Mesenchymal stem cell (in vitro differentiated cells and primary cell): Measurements from ENCODE around the gene CDH23.
A peak's percentile ranks its signal among the peaks of the same experiment; 100 is the strongest.

Experiments
- DNase-seq: peaks from one replicate; pipeline ENCODE4 v3.0.0-alpha.2; 2013
- H2AFZ ChIP-seq: one replicate; pipeline ENCODE4 v1.6.1; 2013; ENCODE audit warnings: low read depth, mild to moderate bottlenecking, control low read depth, inconsistent platforms, low read length, moderate library complexity
- H2AK5ac ChIP-seq: 2 replicates; pipeline ENCODE4 v1.6.1; 2013; ENCODE audit warnings: low read length, moderate library complexity, mild to moderate bottlenecking, inconsistent platforms; ENCODE audit not compliant: severe bottlenecking
- H2BK120ac ChIP-seq: one replicate; pipeline ENCODE4 v1.6.1; 2013; ENCODE audit warnings: low read depth, mild to moderate bottlenecking, inconsistent platforms, low read length, moderate library complexity
- H2BK12ac ChIP-seq, 2 experiments: one replicate each; pipeline ENCODE4 v1.6.1; 2013; ENCODE audit warnings: inconsistent platforms in 2 of 2, low read length in 2 of 2, mild to moderate bottlenecking in 2 of 2, moderate library complexity in 2 of 2, control low read depth in 1 of 2
- H2BK15ac ChIP-seq: one replicate; pipeline ENCODE4 v1.6.1; 2013; ENCODE audit warnings: mild to moderate bottlenecking, low read depth, inconsistent platforms; ENCODE audit not compliant: poor library complexity, severe bottlenecking
- H2BK5ac ChIP-seq: 2 replicates; pipeline ENCODE4 v1.6.1; 2013; ENCODE audit warnings: low read depth, mild to moderate bottlenecking, low read length, control low read depth, inconsistent platforms; ENCODE audit not compliant: poor library complexity, severe bottlenecking
- H3K14ac ChIP-seq, 2 experiments: one replicate each; pipeline ENCODE4 v1.6.1; 2013; ENCODE audit warnings: inconsistent platforms in 2 of 2, low read length in 2 of 2, control low read depth in 1 of 2, mild to moderate bottlenecking in 1 of 2, moderate library complexity in 1 of 2
- H3K18ac ChIP-seq, 2 experiments: one replicate each; pipeline ENCODE4 v1.6.1; 2013; ENCODE audit warnings: inconsistent platforms in 2 of 2, low read length in 2 of 2, control low read depth in 1 of 2, low read depth in 1 of 2, mild to moderate bottlenecking in 1 of 2
- H3K23ac ChIP-seq, 2 experiments: one replicate each; pipeline ENCODE4 v1.6.1; 2013; ENCODE audit warnings: inconsistent platforms in 2 of 2, low read length in 2 of 2, mild to moderate bottlenecking in 2 of 2, moderate library complexity in 2 of 2, control low read depth in 1 of 2
- H3K27ac ChIP-seq: 2 replicates; pipeline ENCODE4 v1.5.1; 2013; ENCODE audit warnings: mild to moderate bottlenecking, moderate library complexity, low read length, control low read depth, inconsistent platforms; ENCODE audit not compliant: poor library complexity, severe bottlenecking
- H3K27me3 ChIP-seq, 2 experiments: 2 replicates each; pipeline versions ENCODE4 v1.6.1 to v1.7.0; 2013; ENCODE audit warnings: low read length in 2 of 2, mild to moderate bottlenecking in 2 of 2, moderate library complexity in 2 of 2, control low read depth in 1 of 2, inconsistent platforms in 1 of 2; ENCODE audit not compliant: control insufficient read depth in 1 of 2, insufficient read depth in 1 of 2
- H3K36me3 ChIP-seq, 2 experiments: 2 replicates each; pipeline versions ENCODE4 v1.6.1 to v1.7.0; 2013; ENCODE audit warnings: low read length in 2 of 2, control low read depth in 1 of 2, inconsistent platforms in 1 of 2, low read depth in 1 of 2, mild to moderate bottlenecking in 1 of 2; ENCODE audit not compliant: insufficient read depth in 2 of 2, control insufficient read depth in 1 of 2
- H3K4ac ChIP-seq, 2 experiments: one replicate each; pipeline ENCODE4 v1.6.1; 2013; ENCODE audit warnings: inconsistent platforms in 2 of 2, low read length in 2 of 2, mild to moderate bottlenecking in 2 of 2, moderate library complexity in 2 of 2, control low read depth in 1 of 2, low read depth in 1 of 2
- H3K4me1 ChIP-seq: 2 replicates; pipeline ENCODE4 v1.6.1; 2013; ENCODE audit warnings: low read depth, low read length, control low read depth; ENCODE audit not compliant: control insufficient read depth, insufficient read depth
- H3K4me2 ChIP-seq: 2 replicates; pipeline ENCODE4 v1.6.1; 2013; ENCODE audit warnings: low read length, mild to moderate bottlenecking, inconsistent platforms; ENCODE audit not compliant: poor library complexity, severe bottlenecking
- H3K4me3 ChIP-seq, 2 experiments: 2 replicates each; pipeline versions ENCODE4 v1.5.1 to v1.7.0; 2013; ENCODE audit warnings: low read length in 2 of 2, mild to moderate bottlenecking in 2 of 2, control low read depth in 1 of 2, low read depth in 1 of 2; ENCODE audit not compliant: insufficient read depth in 1 of 2
- H3K79me1 ChIP-seq: replicated peaks from 2 replicates; pipeline ENCODE4 v1.6.1; 2013; ENCODE audit warnings: mild to moderate bottlenecking, control low read depth, low read length, inconsistent platforms; ENCODE audit not compliant: poor library complexity, severe bottlenecking
- H3K9ac ChIP-seq: 2 replicates; pipeline ENCODE4 v1.7.0; 2013; ENCODE audit warnings: mild to moderate bottlenecking, low read length, moderate library complexity
- H3K9me3 ChIP-seq: 2 replicates; pipeline ENCODE4 v1.7.0; 2013; ENCODE audit warnings: mild to moderate bottlenecking, low read length; ENCODE audit not compliant: control insufficient read depth
- H4K8ac ChIP-seq: one replicate; pipeline ENCODE4 v1.6.1; 2013; ENCODE audit warnings: inconsistent platforms, mild to moderate bottlenecking, low read length, moderate library complexity
- H4K91ac ChIP-seq: one replicate; pipeline ENCODE4 v1.6.1; 2013; ENCODE audit warnings: mild to moderate bottlenecking, low read length, inconsistent platforms
- WGBS: methylation state at CpG from one replicate; pipeline ENCODE4 v1.1.7; 2013; ENCODE audit warnings: mixed read lengths; 5-methylcytosine and 5-hydroxymethylcytosine counted together

CDH23 gene

DNA sequence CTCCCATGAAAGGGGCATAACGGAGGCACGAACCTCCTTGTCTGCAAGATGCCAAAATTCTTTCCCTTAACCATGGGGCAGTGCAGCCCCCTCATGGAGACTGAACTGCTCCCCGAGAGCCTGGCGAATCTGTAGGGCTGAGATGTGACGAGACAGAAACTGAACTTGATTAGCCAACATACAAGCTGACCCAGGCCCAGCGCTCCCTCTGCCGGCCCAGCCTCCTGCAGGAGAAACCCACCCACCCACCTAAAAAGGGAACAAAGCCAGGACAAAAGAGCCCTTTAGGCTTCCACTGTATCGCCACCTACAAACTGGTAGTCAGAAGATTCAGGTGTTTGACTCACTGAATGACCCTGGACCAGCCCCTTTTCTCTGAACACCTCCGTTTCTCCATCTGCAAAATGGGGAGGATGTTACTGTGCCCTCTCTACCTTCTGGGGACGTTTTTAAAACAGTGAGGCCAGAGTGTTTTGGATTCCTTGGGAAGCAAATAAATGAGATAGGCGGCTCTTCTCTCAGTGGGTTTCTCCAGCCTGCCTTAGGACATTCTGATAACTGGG lies 264.4 kb downstream of the CDH23 start:
- Histone ChIP-seq H3K18ac (no peak overlapping the region), H3K4me2 (no peak overlapping the region), H3K4me1 (no peaks in the 10 kb centered on the region), H2AFZ (no peak overlapping the region), H4K91ac (no peak overlapping the region), H3K14ac (no peak overlapping the region), H2BK12ac (no peak overlapping the region), H4K8ac (no peak overlapping the region), H3K4me3 (no peak overlapping the region), H3K79me1 (no peaks in the 10 kb centered on the region), H2BK120ac (no peak overlapping the region), H2BK5ac (no peak overlapping the region), H3K9ac (no peak overlapping the region), H2BK15ac (no peak overlapping the region), H3K23ac (no peak overlapping the region), H3K9me3 (no peaks in the 10 kb centered on the region), H3K36me3 (no peaks in the 10 kb centered on the region), H3K27me3 (peaks cover 55 to 65% of the 10 kb centered on the region in 2 experiments), H2AK5ac (no peak overlapping the region), H3K4ac (no peak overlapping the region), H3K27ac (no peak overlapping the region)
- 67% methylated on average over 11 of the region's 11 CpGs for WGBS
- DNase-seq = no peak

DNA sequence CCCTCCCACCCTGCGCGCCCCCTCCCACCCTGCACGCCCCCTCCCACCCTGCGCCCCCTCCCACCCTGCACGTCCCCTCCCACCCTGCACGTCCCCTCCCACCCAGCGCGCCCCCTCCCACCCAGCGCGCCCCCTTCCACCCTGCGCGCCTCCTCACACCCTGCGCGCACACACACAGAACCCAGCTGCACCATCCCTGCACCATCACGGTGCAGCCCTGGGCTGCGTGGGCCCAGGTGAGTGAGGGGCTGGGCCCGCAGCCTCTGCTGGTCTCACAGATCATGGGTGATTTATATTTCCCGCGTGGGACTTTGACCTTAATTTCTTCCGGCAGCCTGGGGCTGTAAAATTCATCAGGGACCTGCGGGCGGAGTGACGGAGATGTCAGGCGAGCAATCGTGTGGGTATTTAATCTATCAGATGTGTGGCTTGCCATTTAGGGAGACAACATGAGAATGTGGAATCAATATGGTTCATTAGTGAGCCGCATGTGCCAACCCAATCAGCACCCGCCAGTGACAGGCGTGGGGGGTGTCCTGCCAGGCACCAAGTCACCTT lies 265.1 kb downstream of the CDH23 start:
- WGBS = 94% methylated on average over 23 of the region's 28 CpGs
- Histone ChIP-seq H3K4me3 (no peak overlapping the region), H3K4me2 (no peak overlapping the region), H2AFZ (no peak overlapping the region), H3K4ac (no peak overlapping the region), H3K36me3 (no peaks in the 10 kb centered on the region), H2BK12ac (no peak overlapping the region), H3K23ac (no peak overlapping the region), H2BK120ac (no peak overlapping the region), H3K14ac (peak overlapping the region in 1 of 2 experiments; percentile 62), H3K9me3 (no peaks in the 10 kb centered on the region), H2BK5ac (no peak overlapping the region), H4K91ac (no peak overlapping the region), H3K18ac (no peak overlapping the region), H4K8ac (no peak overlapping the region), H3K4me1 (no peaks in the 10 kb centered on the region), H3K27ac (no peak overlapping the region), H2AK5ac (no peak overlapping the region), H2BK15ac (no peak overlapping the region), H3K9ac (no peak overlapping the region), H3K79me1 (no peaks in the 10 kb centered on the region), H3K27me3 (peaks cover 60 to 65% of the 10 kb centered on the region in 2 experiments)
- DNase-seq = no peak

DNA sequence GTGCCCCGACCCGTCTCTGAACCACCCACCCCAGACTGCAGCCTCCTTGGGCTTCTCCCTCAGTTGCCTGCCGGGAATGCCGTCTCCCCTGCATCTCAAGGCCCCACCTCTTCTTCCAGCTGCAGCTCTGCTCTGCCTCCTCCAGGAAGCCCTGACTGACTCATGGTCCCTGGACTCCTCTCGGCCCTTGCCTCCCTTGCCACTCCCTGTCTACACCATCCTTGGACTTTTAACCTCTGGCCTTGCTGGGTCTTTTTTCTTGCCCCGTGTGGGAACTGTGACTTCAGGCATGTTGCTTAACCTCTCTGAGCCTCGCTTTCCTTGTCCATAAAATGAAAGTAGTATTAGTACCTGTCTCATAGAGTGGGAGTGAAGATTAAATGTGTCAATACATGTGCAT lies 266.6 kb downstream of the CDH23 start:
- Histone ChIP-seq H3K4ac (no peak overlapping the region), H3K18ac (no peak overlapping the region), H3K4me1 (no peaks in the 10 kb centered on the region), H2BK15ac (no peak overlapping the region), H3K23ac (no peak overlapping the region), H2AFZ (no peak overlapping the region), H3K79me1 (no peaks in the 10 kb centered on the region), H3K27me3 (peaks cover 69 to 74% of the 10 kb centered on the region in 2 experiments), H3K4me2 (no peak overlapping the region), H3K27ac (no peak overlapping the region), H3K36me3 (no peaks in the 10 kb centered on the region), H3K9me3 (no peaks in the 10 kb centered on the region), H4K91ac (no peak overlapping the region), H2BK120ac (no peak overlapping the region), H3K14ac (no peak overlapping the region), H4K8ac (no peak overlapping the region), H2BK5ac (no peak overlapping the region), H3K4me3 (no peak overlapping the region), H2BK12ac (no peak overlapping the region), H2AK5ac (no peak overlapping the region), H3K9ac (no peak overlapping the region)
- no peak for DNase-seq
- 60% methylated on average over 7 of the region's 7 CpGs for WGBS

DNA sequence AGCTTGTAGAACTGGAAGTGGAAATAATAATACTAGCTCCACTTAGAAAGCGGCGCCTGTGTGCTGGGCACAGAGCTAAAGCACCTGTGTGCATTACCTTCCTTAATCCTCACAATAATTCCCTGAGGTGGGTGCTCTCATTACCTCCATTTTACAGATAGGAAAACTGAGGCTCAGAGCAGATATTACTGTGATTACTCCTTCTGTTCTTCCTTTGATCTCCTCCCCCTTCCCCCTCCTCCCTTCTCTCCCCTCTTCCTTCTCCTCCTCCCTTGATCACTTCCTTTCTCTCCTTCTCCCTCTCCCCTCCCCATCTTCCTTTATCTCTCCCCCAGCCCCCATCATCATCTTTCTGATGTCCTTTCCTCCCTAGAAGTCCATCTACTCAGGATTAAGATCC lies 267.9 kb downstream of the CDH23 start:
- no peak overlapping the region for H3K14ac ChIP-seq
- H2AK5ac ChIP-seq = no peak overlapping the region
- peaks cover 66 to 67% of the 10 kb centered on the region in 2 experiments for H3K27me3 ChIP-seq
- H3K4ac ChIP-seq = no peak overlapping the region
- no peaks in the 10 kb centered on the region for H3K36me3 ChIP-seq
- H4K8ac ChIP-seq = no peak overlapping the region
- no peak overlapping the region for H2BK5ac ChIP-seq
- no peaks in the 10 kb centered on the region for H3K4me1 ChIP-seq
- H4K91ac ChIP-seq = no peak overlapping the region
- H2BK12ac ChIP-seq = no peak overlapping the region
- H2BK120ac ChIP-seq = no peak overlapping the region
- H3K23ac ChIP-seq = no peak overlapping the region
- H3K18ac ChIP-seq = no peak overlapping the region
- no peaks in the 10 kb centered on the region for H3K79me1 ChIP-seq
- no peaks in the 10 kb centered on the region for H3K9me3 ChIP-seq
- H3K4me2 ChIP-seq = no peak overlapping the region
- no peak overlapping the region for H3K27ac ChIP-seq
- DNase-seq = no peak
- no peak overlapping the region for H2BK15ac ChIP-seq
- no peak overlapping the region for H3K9ac ChIP-seq
- H3K4me3 ChIP-seq = no peak overlapping the region
- 69% methylated on average over 2 of the region's 2 CpGs for WGBS
- H2AFZ ChIP-seq = no peak overlapping the region
